Stomach (tissue), 4 donors: ENCODE results near the gene RFC3.

ENCODE experiments used
- CTCF ChIP-seq, 7 experiments: fragments of 450-650 bp in 4 of 7; fragments of 200-600 bp in 3 of 7; sonication (generic) in 3 of 7; IDR thresholded peaks; one replicate each; pipeline ENCODE4 v1.5.1; 2016 to 2019; ENCODE audit warnings: antibody characterized with exemption in 7 of 7, control low read depth in 2 of 7, mild to moderate bottlenecking in 1 of 7
- EP300 ChIP-seq: sonication (generic); formaldehyde crosslinking; IDR thresholded peaks from one replicate; pipeline ENCODE4 v1.6.1; 2017; ENCODE audit warnings: antibody characterized with exemption

DNA sequence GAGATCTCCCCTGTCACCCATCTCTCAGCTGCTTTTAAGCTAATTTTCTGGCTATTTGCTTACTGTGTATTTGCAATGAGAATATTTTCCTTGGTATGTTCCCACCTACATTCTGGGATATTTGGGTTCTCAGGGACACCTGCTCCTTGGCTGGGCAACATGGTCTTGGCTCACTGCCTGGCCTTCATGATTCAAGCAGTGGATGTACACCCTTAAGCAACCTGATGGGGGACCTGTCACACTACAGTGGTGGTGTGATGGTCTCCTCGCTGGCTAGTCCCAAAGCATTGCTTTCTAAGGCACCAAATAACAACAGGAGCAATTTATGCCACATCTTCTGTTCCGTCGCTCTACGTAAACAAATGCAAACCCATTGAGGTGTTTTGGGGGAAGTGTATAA, 35.3 kb upstream of the RFC3 start:
- TF ChIP-seq CTCF (IDR thresholded peaks at IDR 0.05) (no peak), EP300 (no peak)
